Vagina (tissue), 2 donors: ENCODE results near the gene COX20. TPM values are rescaled to one million over a fixed set of nuclear protein-coding genes. Genes with fewer than 3 reads are reported as not detected.
A peak's percentile ranks its signal among the peaks of the same experiment; 100 is the strongest.

Experiments used
- DNase-seq, 2 donors: peaks; one replicate each; pipeline ENCODE4 v3.0.0-alpha.2; 2017; ENCODE audit errors: extremely low spot score in 2 of 2
- H3K27ac ChIP-seq: fragments of 200-600 bp; sonication (generic); one replicate; pipeline ENCODE4 v1.5.1; 2019
- H3K27me3 ChIP-seq: fragments of 200-600 bp; sonication (generic); one replicate; pipeline ENCODE4 v1.5.1; 2019
- H3K36me3 ChIP-seq, 2 donors: fragments of 200-600 bp; sonication (generic); one replicate each; pipeline ENCODE4 v1.5.1; 2017 to 2019
- H3K4me1 ChIP-seq: fragments of 200-600 bp; sonication (generic); one replicate; pipeline ENCODE4 v1.5.1; 2019
- H3K4me3 ChIP-seq, 2 donors: fragments of 200-600 bp; sonication (generic); 1 replicate in 1 of 2; 2 replicates in 1 of 2; pipeline ENCODE4 v1.5.1; 2016 to 2019
- H3K9me3 ChIP-seq: fragments of 200-600 bp; sonication (generic); one replicate; pipeline ENCODE4 v1.5.1; 2019
- POLR2A ChIP-seq, 2 donors: fragments of 450-650 bp; IDR thresholded peaks; one replicate each; pipeline ENCODE4 v1.6.1; 2017; ENCODE audit warnings: antibody characterized with exemption in 2 of 2, mild to moderate bottlenecking in 2 of 2, moderate library complexity in 2 of 2
- POLR2AphosphoS5 ChIP-seq, 2 donors: sonication (generic); formaldehyde crosslinking; IDR thresholded peaks; one replicate each; pipeline ENCODE4 v1.9.0; 2017; ENCODE audit warnings: antibody characterized with exemption in 2 of 2, mild to moderate bottlenecking in 2 of 2, low read depth in 1 of 2; ENCODE audit not compliant: insufficient read depth in 1 of 2
- intact Hi-C: fragments of 100-400 bp; cut with DNase I; formaldehyde crosslinking; loops from one replicate; pipeline ENCODE4 v1.15.1; 2023
- total RNA-seq: library from RNA; depleted of rRNA; stranded (reverse); fragments of >200 nt; gene quantifications from one replicate; pipeline ENCODE4 v1.2.3, GENCODE V29; 2016
- TF ChIP-seq, protein P1 (sequence below), 3 experiments: fragments of 450-650 bp in 2 of 3; fragments of 200-600 bp in 1 of 3; sonication (generic) in 1 of 3; IDR thresholded peaks; one replicate each; pipeline ENCODE4 v1.5.1; 2017 to 2019; ENCODE audit warnings: antibody characterized with exemption in 3 of 3, mild to moderate bottlenecking in 2 of 3, moderate library complexity in 2 of 3

COX20 gene
- total RNA-seq, 1 donor from 2014 or later = 24.1 TPM

- no peaks in the 10 kb centered on the region for H3K9me3 ChIP-seq
- peak within 1 kb of the TSS; percentile 100 for H3K27ac ChIP-seq
- peaks cover 31% of the 10 kb centered on the region for H3K4me1 ChIP-seq
- intact Hi-C loops = loop anchor here (1.0 to 10.0 kb wide), 2 partner anchors 105 to 820 kb away; a partner anchor contains a TSS
- peak within 1 kb of the TSS; percentile 97 to 100 for H3K4me3 ChIP-seq
- DNase-seq = peak in 1 of 2 donors; percentile 97
- no peaks in the 10 kb centered on the region for H3K27me3 ChIP-seq
- peak; percentile 81 to 99 for TF ChIP-seq POLR2A (IDR thresholded peaks at IDR 0.05)
- TF ChIP-seq, protein P1, sequence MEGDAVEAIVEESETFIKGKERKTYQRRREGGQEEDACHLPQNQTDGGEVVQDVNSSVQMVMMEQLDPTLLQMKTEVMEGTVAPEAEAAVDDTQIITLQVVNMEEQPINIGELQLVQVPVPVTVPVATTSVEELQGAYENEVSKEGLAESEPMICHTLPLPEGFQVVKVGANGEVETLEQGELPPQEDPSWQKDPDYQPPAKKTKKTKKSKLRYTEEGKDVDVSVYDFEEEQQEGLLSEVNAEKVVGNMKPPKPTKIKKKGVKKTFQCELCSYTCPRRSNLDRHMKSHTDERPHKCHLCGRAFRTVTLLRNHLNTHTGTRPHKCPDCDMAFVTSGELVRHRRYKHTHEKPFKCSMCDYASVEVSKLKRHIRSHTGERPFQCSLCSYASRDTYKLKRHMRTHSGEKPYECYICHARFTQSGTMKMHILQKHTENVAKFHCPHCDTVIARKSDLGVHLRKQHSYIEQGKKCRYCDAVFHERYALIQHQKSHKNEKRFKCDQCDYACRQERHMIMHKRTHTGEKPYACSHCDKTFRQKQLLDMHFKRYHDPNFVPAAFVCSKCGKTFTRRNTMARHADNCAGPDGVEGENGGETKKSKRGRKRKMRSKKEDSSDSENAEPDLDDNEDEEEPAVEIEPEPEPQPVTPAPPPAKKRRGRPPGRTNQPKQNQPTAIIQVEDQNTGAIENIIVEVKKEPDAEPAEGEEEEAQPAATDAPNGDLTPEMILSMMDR (IDR thresholded peaks at IDR 0.05) = peak in 1 of 3 experiments; percentile 44
- TF ChIP-seq POLR2AphosphoS5 (IDR thresholded peaks at IDR 0.05; ENCODE audit: insufficient read depth in 1 of 2, low read depth in 1 of 2) = peak; percentile 97 to 100
- H3K36me3 ChIP-seq = peaks cover 0 to 16% of the 10 kb centered on the region in 2 donors
These were observed 29.0 kb downstream of the COX20 start, which contains the start of gene HNRNPU for GRCh38 chr1:244864253-244865027. Gene HNRNPU (minus strand): TSS chr1:244864543. CDS start chr1:244864307, 236 bp downstream.

DNA sequence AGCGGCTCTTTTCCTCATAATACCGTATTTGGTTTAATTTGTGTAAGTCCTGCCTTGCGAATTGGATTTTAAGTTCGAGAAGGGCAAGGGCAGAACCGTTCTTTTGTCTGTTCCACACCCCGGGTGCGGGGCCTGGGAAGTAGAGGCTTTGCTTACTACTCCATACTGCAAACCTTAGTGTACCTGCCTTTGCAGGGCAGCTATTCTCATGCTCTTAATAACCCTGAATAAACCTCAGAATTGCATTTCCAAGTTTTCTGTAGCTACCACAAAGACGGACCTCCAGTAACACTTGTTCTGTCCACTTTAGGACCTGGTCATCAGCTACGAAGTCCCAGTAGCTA, 29.5 kb downstream of the COX20 start:
- no peak for TF ChIP-seq POLR2A (IDR thresholded peaks at IDR 0.05)
- TF ChIP-seq POLR2AphosphoS5 (IDR thresholded peaks at IDR 0.05; ENCODE audit: insufficient read depth in 1 of 2, low read depth in 1 of 2) = no peak
- TF ChIP-seq, protein P1 (IDR thresholded peaks at IDR 0.05) = no peak
- DNase-seq = peak in 1 of 2 donors; percentile 88
- Histone ChIP-seq H3K9me3 (no peaks in the 10 kb centered on the region), H3K27me3 (no peaks in the 10 kb centered on the region), H3K4me1 (peaks cover 26% of the 10 kb centered on the region), H3K36me3 (peaks cover 0 to 10% of the 10 kb centered on the region in 2 donors), H3K27ac (peak overlapping the region; percentile 100), H3K4me3 (peak overlapping the region; percentile 97 to 100)
- intact Hi-C loops = loop anchor here (10.0 kb wide), 1 partner anchor 820 kb away; no protein-coding TSS in a partner anchor

DNA sequence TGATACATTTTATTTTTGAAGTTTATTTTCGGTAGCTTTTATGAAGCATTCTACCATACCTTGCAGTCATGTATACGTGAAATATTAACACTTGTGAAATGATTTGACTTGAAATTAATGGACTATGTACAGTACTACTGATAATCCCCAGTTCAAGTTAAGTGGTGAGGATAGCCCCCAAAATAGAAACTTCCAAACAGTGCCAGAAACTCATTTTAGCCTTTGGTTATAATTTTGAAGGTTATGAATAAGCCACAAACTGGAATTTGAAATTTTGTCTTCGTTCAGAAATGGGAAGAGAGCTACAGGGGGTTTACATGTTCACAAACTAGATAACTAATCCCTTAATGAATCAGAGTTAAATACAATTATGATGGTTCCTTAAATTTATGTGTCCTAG, 30.4 kb downstream of the COX20 start:
- Histone ChIP-seq H3K36me3 (peaks cover 0 to 2% of the 10 kb centered on the region in 2 donors), H3K9me3 (no peaks in the 10 kb centered on the region), H3K4me3 (no peak overlapping the region), H3K4me1 (peaks cover 17% of the 10 kb centered on the region), H3K27me3 (no peaks in the 10 kb centered on the region), H3K27ac (peak overlapping the region; percentile 100)
- intact Hi-C loops = loop anchor here (10.0 kb wide), 1 partner anchor 821 kb away; no protein-coding TSS in a partner anchor
- DNase-seq = no peak
- TF ChIP-seq, protein P1 (IDR thresholded peaks at IDR 0.05) = no peak
- no peak for TF ChIP-seq POLR2AphosphoS5 (IDR thresholded peaks at IDR 0.05; ENCODE audit: insufficient read depth in 1 of 2, low read depth in 1 of 2)
- no peak for TF ChIP-seq POLR2A (IDR thresholded peaks at IDR 0.05)

DNA sequence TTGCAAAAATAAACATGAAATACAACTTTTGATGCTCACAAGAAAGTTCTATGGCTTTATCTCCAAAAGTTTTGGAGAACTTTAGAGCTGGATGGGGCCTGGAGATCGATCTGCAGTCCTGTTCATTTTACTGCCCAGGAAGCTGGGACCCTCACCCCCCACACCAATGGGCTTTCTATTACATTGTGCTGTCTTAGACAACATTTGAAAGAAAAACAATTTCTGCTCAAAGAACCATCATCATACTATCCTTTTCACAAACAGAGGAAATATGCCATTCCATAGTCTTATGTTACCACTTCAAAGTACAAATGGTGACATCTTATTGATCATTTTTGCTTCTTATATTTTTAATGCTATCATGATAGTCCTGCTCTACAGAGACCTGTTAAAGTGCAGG, 30.9 kb downstream of the COX20 start:
- no peak for TF ChIP-seq POLR2AphosphoS5 (IDR thresholded peaks at IDR 0.05; ENCODE audit: insufficient read depth in 1 of 2, low read depth in 1 of 2)
- TF ChIP-seq POLR2A (IDR thresholded peaks at IDR 0.05) = no peak
- TF ChIP-seq, protein P1 (IDR thresholded peaks at IDR 0.05) = no peak
- Histone ChIP-seq H3K27ac (no peak overlapping the region), H3K9me3 (no peaks in the 10 kb centered on the region), H3K4me3 (no peak overlapping the region), H3K4me1 (peaks cover 12% of the 10 kb centered on the region), H3K27me3 (no peaks in the 10 kb centered on the region), H3K36me3 (no peaks in the 10 kb centered on the region)
- no peak for DNase-seq
- intact Hi-C loops = loop anchor here (10.0 kb wide), 1 partner anchor 822 kb away; no protein-coding TSS in a partner anchor
